Prostate gland (tissue), 2 donors: ENCODE results near the gene ADD3.

Experiments
- CTCF ChIP-seq, 4 experiments: fragments of 200-600 bp in 2 of 4; fragments of 450-650 bp in 2 of 4; sonication (generic) in 2 of 4; IDR thresholded peaks; 1 replicate in 3 of 4; 2 replicates in 1 of 4; pipeline ENCODE4 v1.5.1; 2016 to 2019; ENCODE audit warnings: antibody characterized with exemption in 4 of 4, mild to moderate bottlenecking in 2 of 4, moderate library complexity in 2 of 4
- POLR2A ChIP-seq: fragments of 450-650 bp; IDR thresholded peaks from one replicate; pipeline ENCODE4 v1.6.1; 2016; ENCODE audit warnings: antibody characterized with exemption, mild to moderate bottlenecking
- POLR2AphosphoS5 ChIP-seq: sonication (generic); formaldehyde crosslinking; IDR thresholded peaks from one replicate; pipeline ENCODE4 v1.6.1; 2017; ENCODE audit warnings: antibody characterized with exemption

GRCh38 chr10:110011681-110012080, 3.9 kb downstream of the ADD3 start:
- TF ChIP-seq CTCF (IDR thresholded peaks at IDR 0.05) (no peak), POLR2A (no peak), POLR2AphosphoS5 (no peak)
